Measurements from ENCODE around the gene CERS6.

DNA sequence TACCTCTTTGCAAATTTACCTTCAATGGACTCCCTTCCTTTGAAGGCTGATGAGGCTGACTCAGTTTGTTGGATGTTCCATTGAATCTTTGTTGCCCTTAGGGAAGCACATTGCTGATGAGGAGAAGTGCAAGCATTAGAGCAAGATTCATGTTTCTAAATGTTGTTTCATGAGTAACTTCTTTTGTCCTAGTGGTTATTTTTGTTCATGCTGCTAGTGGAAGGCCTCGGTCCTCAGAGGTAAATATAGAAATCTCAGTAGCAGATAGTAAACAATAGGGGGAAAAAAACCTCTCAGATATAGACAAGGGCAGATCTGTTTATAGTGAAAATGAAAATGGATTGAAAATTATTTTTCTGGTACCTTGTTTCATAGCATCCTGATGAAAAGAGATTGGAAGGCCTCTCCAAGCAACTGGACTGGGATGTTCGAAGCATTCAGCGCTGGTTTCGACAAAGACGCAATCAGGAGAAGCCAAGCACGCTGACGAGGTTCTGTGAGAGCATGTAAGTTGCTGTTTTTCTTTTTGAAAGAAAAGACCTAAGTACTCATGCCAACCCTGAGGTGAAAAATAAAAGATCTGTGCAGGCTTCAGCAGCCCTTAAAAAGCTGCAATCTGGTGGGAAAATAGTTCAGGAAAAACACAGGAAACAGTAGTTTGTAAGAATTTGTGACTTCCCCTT, 104.9 kb downstream of the CERS6 start:
- TF ChIP-seq, protein P1, sequence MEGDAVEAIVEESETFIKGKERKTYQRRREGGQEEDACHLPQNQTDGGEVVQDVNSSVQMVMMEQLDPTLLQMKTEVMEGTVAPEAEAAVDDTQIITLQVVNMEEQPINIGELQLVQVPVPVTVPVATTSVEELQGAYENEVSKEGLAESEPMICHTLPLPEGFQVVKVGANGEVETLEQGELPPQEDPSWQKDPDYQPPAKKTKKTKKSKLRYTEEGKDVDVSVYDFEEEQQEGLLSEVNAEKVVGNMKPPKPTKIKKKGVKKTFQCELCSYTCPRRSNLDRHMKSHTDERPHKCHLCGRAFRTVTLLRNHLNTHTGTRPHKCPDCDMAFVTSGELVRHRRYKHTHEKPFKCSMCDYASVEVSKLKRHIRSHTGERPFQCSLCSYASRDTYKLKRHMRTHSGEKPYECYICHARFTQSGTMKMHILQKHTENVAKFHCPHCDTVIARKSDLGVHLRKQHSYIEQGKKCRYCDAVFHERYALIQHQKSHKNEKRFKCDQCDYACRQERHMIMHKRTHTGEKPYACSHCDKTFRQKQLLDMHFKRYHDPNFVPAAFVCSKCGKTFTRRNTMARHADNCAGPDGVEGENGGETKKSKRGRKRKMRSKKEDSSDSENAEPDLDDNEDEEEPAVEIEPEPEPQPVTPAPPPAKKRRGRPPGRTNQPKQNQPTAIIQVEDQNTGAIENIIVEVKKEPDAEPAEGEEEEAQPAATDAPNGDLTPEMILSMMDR (IDR thresholded peaks at IDR 0.05 in 8 of 11, conservative IDR thresholded peaks at IDR 0.05 in 3 of 11), result no peak
- TF ChIP-seq POLR2A (IDR thresholded peaks at IDR 0.05), result no peak

Data from spleen (tissue), 7 donors.